Sigmoid colon (tissue), 4 donors: ENCODE measurements around the gene WDR93.

Source experiments
- CTCF ChIP-seq, 4 experiments: fragments of 450-650 bp in 3 of 4; fragments of 200-600 bp in 1 of 4; IDR thresholded peaks; one replicate each; pipeline ENCODE4 v1.5.1; 2016 to 2019; ENCODE audit warnings: antibody characterized with exemption in 4 of 4, mild to moderate bottlenecking in 3 of 4, moderate library complexity in 2 of 4
- POLR2A ChIP-seq, 2 donors: fragments of 450-650 bp; IDR thresholded peaks; one replicate each; pipeline ENCODE4 v1.6.1; 2016; ENCODE audit warnings: antibody characterized with exemption in 2 of 2, mild to moderate bottlenecking in 2 of 2, moderate library complexity in 2 of 2
- POLR2AphosphoS5 ChIP-seq, 4 donors: sonication (generic); formaldehyde crosslinking; IDR thresholded peaks; one replicate each; pipeline ENCODE4 v1.6.1; 2017; ENCODE audit warnings: antibody characterized with exemption in 4 of 4

- TF ChIP-seq CTCF (IDR thresholded peaks at IDR 0.05) (no peak), POLR2AphosphoS5 (IDR thresholded peaks at IDR 0.05) (no peak), POLR2A (IDR thresholded peaks at IDR 0.05) (no peak)
Observed at GRCh38 chr15:89758283-89758682, 67.7 kb downstream of the WDR93 start.
